HG02973 (cell line): ENCODE measurements around the gene DRD1.
"Not testable (repeated sequence)": the region's sequence is repeated elsewhere in the genome, so short reads cannot be mapped to it uniquely, and the experiment has no call there.

Experiments
- ATAC-seq: cut with Tn5 transposase; IDR thresholded peaks from one replicate; pipeline ENCODE4 v1.9.1; 2021; ENCODE audit warnings: moderate library complexity; ENCODE audit not compliant: unreplicated experiment

Gene DRD1

GRCh38 chr5:175468892-175469291 lies 24.9 kb upstream of the DRD1 start:
- no peak for ATAC-seq

DNA sequence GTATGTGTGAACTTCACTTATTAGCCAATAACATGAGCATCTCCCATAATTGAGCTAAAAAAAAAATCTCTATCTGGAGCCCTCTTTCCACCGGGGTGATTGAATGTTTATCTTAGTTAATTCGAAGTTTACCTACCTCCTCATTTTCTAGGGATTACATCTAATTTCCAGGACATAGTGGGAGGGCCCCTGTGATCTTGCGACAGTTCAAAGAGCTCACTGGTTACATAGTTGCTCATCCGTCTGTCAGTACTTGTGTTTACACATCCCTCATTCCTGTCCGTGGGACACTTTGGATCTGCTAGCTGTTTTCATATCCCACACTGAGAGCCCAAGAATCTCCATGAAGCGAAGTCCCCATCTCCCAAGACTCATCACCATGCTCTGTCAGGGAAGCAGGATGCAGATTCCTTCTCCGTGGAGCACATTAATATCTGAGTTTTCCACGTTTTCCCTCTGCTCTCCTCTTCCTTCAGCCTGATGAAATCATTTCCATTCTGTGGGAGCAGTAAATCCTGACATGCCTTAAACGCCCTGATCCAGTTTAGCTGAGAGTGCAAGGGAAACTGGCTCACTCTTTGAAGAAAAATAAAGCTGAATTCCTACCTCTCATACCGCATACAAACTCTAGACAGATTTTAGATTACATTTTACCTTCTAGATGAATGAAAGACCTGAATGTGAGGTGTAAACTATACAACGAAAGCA lies 24.2 kb upstream of the DRD1 start:
- no peak for ATAC-seq

DNA sequence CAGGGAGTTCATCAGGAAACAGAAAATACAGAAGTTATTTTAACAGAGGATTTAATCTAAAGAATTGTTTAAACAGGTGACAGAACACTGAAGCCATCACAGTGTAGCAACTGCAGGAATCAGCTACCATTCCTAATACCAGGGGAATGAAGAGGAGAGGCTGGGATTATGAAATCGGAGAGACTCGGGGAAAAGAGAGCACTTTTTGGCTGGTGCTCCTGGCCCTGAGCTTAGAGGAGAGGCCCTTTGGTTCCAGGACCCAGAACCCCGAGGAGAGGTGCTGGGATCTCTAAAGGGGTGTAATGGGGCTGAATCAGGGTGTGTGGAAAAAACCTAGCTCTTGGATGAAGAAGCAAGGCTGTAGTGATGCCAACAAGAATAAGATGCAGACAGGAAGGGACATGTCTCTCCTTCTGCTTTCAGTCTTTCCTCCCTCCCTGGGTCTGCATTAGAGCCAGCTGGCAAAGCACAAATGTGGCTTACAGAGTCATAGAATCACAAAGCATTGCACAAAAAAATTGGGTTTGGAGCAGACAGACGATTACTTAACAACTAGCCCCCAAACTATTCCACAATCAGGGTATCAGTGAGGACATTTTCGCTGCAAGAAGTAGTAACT lies 22.8 kb upstream of the DRD1 start:
- ATAC-seq, result no peak

GRCh38 chr5:175465282-175465681 lies 21.3 kb upstream of the DRD1 start:
- no peak for ATAC-seq

GRCh38 chr5:175464942-175465233 lies 20.9 kb upstream of the DRD1 start:
- no peak for ATAC-seq

DNA sequence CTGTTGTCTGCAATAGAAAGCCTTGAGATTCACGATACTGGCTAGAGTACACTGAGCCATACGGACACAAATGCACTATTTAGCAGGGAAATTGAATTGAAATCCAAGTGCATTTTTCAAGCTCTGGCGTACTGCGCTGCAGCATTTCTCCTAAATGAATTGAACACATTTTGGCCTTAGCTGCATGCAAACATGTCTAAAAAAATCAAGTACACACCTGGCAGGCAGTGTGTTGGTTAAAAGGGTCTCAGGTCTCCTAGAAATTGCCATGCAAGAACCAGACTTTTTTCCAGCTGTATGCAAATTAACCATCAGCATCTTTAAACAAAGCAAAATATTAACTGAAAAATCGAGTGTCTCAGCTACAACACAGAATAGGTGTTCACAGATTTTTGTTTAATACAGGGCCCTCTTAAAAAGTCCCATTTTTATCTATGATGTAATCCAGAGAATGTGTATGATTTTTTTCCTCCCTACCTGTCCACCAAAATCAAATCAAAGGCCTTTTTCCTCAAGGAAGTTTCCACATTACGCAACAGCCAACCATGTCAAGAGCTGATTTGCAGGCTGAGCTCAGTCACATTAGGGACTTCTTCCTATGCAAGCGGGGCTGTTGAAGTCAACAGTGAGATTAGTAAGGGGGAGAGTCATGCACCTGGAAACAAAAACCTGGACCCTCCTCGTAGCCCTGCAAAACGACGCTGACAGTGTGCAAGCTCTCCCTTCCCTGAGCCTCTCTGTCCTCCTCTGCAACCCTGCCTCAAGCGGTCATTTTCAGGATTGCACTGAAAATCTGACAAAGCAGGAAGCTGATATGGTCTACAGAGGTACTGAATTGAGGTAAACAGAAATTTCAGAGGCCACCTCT lies 20.3 kb upstream of the DRD1 start:
- peak; percentile 98 for ATAC-seq

DNA sequence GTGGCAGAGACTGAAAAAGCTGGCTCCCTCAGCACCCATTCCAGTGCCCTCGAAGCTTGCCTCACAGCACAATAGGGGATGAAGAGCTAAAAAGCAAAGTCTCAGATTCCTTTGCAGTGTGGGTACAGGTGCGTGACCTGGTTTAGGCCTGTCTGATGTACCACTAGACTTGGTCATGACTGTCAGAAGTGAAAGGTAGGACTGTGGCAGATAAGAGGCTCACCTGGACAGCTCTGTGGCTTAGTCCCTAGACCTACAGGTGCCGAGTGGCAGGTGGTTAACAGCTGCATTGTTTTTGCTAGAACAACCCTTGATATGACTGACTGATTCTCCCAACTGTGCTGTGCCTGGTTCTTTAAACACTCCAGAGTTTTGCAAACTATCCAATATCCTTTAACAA lies 19.7 kb upstream of the DRD1 start:
- ATAC-seq, result no peak

DNA sequence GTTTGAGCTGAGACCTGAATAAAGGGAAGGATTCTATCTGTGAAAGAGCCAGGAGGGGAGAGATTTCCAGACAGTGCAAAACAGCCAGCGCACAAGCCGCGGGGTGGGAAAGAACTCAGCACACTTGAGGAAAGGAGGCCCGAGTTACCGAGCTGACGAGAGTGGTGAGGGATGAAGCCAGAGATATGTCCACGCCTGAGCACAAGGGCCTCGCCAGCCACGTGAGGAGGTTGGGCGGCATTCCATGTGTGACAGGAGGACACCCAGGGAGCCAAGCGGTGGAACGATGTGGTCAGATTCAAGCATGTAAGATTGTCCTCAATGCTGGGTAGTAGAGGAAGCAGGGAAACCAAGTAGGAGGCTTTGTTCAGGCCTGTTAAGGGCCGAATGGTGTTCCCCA lies 17.4 kb upstream of the DRD1 start:
- no peak for ATAC-seq

- no peak for ATAC-seq
These were observed 16.6 kb upstream of the DRD1 start for GRCh38 chr5:175460552-175460951.

DNA sequence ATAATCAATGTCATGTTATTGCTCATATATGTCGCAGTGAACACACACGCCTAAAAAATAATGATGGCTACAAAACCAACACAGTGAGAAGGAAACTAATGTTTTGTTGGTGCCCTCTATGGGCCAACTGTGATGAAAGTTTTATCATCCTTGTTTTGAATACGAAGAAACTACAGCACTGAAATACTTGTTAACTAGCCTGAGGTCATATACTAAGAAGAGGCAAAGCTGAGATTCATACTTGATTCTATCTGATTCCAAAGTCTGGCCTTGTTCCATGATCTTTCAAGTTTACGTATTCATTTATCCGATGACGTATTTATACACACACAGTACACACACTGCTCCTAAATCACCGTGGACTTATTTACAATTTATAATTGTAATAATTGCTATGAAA lies 16.1 kb upstream of the DRD1 start:
- ATAC-seq, result no peak

GRCh38 chr5:175457466-175457865 lies 13.5 kb upstream of the DRD1 start:
- ATAC-seq, result peak; percentile 98

GRCh38 chr5:175456105-175456742 lies 12.2 kb upstream of the DRD1 start:
- no peak for ATAC-seq

- ATAC-seq, result not testable (repeated sequence)
These were observed 10.4 kb upstream of the DRD1 start for GRCh38 chr5:175454338-175454737.

- ATAC-seq, result no peak
These were observed 8.2 kb upstream of the DRD1 start for GRCh38 chr5:175452166-175452565.

DNA sequence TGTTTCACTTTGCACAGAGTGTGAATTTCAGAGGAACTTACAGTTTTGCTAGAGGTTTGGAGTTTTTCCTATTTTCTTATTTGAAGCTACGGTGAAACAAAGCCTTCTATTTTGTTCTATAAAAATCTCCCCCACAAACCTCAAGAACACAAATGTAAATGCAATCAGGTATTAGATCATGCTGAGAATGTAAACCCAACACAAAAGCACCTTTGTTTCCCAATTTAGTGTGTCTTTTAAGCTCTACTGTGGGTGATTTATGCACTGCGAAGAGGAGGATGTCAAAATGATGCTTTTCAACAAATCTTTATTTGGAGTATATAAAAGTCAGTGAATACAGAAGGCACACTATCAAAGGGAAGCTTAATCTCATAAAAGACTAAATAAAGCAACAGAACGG lies 4.3 kb upstream of the DRD1 start:
- no peak for ATAC-seq

DNA sequence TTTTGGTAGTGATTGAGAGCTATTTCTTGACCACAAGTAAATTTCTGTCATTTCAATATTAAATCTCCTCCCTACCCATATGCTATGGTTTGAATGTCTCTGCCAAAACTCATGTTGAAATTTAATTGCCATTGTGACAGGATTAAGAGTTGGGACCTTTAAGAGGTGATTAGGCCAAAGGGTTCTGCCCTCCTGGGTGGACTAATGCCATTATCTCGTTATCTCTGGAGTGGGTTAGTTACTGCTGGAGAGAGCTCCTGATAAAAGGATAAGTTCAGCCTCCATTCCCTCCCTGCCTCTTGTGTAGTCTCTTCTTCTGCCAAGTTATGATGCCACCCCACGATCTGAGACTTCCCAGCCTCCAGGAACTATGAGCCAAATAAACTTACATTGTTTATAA lies 3.6 kb upstream of the DRD1 start:
- ATAC-seq, result no peak

DNA sequence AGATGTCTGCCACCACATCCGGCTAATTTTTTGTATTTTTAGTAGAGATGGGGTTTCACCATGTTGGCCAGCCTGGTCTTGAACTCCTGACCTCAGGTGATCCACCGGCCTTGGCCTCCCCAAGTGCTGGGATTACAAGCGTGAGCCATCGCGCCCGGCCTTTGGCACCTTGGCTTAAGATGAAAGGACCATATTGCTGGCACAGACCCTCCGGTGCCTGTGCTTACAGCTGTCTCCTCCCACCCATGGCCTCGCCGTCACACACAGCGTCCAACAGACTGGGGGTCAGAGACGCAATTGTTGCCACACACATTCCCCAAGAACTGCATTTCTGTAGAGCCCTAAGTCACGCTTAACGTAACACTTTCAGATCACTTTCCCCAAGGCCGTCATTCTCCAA lies 2.4 kb upstream of the DRD1 start:
- not testable (repeated sequence) for ATAC-seq

GRCh38 chr5:175444905-175445456 lies 999 bp upstream of the DRD1 start:
- ATAC-seq, result no peak

DNA sequence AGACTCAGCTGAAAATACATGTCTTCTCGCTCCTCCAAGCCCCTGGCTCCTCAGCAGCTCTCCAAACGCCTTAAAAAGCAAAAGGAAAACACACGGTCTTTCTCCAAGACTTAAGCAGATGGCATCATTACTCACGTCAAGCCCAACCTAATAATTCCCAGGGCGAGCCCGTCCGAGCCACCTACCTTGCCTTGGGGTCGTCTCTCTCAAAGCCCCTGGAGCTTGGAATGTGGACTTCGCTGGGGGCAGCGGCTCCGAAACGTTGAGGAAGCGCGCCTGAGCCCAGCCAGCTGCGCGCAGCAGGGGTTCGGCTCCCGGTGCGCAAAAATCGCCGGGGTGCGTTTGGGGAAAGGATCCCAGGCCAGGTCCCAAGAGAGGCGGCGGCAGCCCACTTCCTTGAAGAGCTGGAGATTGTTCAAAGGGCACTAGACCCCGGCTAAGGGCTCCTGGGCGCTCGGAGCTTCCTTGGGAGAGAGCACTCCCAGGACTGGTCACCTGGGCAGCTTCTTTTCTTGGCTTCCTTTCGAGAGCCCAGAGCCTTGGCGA lies 395 bp downstream of the DRD1 start:
- no peak for ATAC-seq

DNA sequence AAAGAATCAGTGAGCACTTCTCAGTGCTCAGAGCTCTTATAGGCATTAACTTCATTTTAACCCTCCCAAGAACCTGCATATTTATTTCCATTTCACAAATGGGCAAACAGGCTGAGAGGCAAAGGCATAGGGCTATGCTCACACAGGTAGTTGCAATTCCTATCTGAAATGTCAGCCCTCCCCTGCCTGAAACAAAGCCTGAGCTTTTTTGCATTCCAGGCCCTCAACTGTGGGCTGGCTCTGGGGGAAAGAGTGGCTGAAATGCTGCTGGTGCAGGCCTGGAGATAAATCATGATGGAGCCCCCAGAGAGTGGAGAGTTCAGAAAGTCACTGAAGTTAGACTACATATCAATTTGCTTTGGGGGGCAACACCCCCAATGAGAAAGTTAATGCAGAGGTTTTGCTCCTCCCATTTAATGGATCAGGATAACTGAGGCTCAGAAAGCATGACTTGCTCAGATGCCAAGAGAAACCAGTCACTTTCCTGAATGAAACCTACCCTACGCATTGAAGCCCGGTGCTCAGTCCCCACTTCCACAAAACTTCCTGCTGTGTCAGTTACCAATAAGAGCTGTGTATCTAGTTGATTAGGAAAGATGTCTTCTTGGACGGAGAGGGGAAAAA lies 5.6 kb downstream of the DRD1 start:
- ATAC-seq, result no peak

DNA sequence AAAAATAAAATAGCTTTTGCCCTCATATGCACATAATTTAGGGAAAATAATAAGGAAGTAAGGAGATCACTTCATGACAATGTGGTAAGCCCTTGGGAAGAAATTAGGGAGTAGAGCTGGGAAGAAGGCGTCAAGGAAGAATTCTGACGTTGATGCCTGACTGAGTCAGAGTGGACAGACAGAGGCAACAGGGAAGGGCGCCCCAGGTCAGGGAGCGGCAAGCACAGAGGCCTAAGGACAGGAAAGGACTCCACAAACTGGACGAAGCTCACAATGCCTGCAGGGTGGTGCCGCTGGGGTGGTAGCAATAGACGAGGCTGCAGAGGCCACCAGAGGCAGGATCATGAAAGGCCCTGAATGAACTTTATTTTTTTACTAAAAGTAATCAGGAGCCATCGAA lies 7.6 kb downstream of the DRD1 start:
- no peak for ATAC-seq
